Bone marrow (tissue), 2 donors: ENCODE data around the gene CABYR.

Experiments
- DNase-seq, 2 donors: peaks; one replicate each; lab custom pipeline; 2025; lab: John Stamatoyannopoulos, UW

The CABYR gene, protein sequence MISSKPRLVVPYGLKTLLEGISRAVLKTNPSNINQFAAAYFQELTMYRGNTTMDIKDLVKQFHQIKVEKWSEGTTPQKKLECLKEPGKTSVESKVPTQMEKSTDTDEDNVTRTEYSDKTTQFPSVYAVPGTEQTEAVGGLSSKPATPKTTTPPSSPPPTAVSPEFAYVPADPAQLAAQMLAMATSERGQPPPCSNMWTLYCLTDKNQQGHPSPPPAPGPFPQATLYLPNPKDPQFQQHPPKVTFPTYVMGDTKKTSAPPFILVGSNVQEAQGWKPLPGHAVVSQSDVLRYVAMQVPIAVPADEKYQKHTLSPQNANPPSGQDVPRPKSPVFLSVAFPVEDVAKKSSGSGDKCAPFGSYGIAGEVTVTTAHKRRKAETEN

DNA sequence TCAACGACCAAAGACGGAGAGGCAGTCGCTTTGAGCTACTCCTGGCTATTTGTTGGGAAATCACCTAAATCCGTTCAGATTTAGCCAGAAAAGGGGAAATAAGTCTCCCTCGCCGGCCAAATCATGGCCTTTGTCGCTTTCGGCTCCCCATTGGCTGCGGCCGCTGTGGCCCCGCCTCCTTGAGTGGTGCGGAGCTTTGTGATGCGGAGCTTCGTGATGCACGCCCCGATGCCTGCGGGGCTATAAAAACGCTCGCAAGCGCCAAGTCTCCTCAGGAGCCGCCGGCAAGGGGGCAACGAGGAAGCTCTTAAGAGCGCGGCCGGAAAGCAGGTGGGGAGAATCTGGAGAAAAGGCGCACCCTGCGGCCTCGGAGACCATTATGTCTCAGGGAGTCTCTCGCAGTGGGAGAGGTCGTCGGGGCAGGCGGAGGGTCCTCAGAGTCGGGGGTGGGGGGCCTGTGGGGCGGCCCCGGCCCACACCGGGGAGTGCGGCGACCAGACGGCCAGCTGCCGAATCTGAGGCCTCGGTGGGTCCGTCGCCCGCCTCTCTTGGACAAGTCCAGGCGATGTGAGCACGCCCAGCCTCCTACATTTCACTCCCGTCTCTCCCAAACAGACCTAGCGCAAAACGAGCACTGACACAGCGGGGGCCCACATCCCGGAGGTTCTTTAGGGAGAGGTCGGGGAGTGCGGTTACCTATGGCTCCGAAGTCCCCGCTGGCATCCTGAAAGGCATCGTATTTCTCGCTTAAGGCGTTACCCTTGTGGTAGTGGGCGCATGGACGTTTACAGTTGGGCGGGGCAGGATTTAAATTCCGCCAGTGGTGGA is at the start of gene CABYR:
Gene CABYR, plus strand, starts transcription at position 274 of the 828 bp plus-strand sequence. CDS start 4,053 bp downstream, outside the sequence.
- DNase-seq = peak; percentile 19 to 26

DNA sequence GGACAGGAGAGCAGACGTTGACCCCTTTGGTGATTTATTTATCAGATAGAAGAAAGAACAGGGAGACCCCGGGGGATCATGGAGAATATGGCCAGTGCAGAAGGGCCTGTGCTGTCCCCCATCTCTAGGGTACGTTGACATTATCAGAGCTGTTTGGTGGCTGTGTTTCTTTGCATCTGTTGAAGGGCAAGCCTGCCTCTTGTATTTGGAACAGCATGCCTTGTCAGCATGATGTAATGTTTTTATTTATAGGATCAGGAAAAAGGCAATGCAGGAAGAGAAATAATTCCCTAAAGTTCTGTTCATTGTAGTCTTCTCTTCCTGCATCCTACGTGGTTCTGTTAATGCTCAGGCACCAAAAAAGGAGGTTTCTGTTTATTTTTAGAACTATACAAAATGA is 49.8 kb upstream of the CABYR start:
- DNase-seq = no peak

DNA sequence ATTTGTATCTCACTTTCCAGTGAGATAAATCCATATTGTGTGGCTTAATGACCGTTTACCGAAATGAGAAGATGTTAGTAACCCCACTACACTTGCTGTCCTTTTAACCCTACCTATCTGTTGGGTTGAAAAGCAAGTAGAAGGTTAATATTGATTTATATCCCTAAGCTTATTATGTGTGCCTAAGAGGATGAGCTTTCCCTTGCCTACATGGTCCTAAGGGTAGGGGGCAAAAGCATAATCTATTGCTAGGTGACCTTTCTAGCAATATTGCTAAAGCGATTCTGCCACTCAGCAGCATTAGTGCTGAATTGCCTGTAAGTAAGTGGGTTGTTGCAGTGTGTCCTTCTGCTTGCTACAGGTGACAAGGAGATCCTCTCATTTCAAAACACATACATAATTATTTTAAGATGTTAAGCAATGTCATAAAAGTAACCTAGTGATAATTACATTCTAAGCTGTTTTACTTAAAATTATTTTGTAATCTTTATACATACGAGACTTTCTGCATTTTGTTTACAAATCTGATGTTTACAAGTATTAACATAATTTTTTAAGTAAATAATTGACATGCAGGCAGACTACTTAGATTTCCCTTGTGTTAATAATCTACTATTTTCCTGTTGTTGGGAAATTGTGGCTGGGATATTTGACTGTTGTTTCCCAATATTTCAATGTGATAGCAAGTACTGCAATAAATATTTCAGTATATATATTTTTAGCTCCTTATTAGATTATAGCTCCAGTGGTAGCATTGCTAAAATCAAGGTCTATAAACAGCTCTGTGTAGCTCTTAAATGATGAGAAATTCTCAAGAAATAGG is 49.1 kb upstream of the CABYR start:
- no peak for DNase-seq

DNA sequence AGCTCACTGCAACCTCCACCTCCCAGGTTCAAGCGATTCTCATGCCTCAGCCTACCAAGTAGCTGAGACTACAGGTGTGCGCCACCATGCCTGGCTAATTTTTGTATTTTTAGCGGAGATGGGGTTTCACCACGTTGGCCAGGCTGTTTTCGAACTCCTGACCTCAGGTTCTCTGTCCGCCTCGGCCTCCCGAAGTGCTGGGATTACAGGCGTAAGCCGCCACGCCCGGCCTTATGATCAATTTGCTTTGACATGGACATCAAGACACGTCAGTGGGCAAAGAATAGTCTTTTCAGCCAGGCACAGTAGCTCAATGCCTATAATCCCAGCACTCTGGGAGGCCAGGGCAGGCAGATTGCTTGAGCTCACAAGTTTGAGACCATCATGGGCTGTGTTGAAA is 48.0 kb upstream of the CABYR start:
- DNase-seq = no peak

DNA sequence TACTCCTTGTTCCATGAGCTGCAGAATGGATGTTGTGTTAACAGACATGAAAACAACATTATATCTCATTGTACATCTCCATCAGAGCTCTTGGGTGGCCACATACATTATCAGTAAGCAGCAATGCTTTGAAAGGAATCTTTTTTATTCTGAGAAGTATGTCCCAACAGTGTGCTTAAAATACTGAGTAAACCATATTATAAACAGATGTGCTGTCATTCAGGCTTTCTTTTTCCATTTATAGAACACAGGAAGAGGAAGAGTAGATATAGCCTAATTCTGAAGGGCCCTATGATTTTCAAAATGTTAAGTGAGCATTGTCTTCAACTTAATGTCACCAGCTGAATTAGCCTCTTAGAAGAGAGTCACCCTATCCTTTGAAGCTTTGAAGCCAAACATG is 44.3 kb upstream of the CABYR start:
- DNase-seq = peak in 1 of 2 donors; percentile 59

DNA sequence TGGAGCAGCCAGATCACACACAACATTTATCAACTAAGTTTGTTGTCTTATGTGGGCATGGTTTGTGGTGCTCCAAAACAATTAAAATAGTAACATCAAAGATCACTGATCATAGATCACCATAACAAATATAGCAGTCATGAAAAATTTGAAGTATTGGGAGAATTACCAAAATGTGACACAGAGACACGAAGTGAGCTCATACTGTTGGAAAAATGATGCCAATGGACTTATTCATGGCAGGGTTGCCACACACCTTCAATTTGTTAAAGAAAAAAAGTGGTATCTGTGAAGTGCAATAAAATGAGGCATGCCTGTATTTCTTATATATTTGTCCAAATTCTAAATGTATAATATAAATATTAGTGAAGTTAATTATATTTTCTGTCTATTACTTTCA is 42.9 kb upstream of the CABYR start:
- no peak for DNase-seq

DNA sequence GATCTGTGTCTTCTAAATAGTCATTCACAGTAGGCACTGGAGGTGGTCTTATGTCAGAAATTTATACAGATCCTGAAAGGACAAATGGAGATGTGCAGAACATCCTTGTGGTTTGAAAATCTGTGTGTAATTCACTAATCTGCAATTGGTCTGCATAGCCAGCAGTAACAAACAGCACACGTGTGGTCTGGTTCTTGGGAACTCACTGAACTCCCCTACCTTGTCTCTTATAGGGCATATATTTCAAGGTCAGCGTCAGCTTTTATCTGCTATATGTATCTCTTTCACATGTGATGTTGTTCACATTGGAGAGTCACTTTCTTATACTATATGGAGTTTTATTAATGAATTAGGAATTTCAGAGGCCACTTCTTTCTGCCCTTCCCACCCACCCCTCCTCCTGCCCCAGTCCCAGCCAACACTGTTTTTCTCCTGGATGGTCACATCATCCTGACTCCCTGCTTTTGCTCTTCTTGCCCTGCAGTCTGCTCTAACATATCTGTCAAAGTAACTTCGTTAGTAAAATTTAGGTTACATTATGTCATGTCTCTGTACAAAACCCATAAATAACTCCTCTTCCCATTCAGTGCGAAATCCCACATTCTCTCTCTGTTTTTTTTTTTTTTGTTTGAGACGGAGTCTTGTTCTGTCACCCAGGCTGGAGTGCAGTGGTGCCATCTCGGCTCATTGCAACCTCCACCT is 35.4 kb upstream of the CABYR start:
- no peak for DNase-seq

DNA sequence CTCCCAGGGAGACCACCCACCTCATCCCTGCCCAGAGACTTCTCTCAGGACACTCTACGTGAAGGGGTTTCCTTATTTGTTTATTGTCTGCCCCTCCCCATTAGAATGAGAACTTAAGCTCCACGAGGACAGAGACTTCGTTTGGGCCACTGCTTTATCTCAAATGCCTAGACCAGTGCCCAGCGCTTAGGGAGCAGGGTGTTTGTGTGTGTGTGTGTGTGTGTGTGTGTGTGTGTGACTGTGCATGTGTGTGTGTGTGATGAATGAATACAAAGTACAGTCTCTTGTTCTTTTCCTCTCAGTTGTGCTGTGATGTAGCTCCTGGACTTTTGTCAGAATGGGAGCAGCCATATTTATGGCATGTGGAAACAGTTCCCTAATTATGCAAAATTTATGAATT is 34.4 kb upstream of the CABYR start:
- no peak for DNase-seq

DNA sequence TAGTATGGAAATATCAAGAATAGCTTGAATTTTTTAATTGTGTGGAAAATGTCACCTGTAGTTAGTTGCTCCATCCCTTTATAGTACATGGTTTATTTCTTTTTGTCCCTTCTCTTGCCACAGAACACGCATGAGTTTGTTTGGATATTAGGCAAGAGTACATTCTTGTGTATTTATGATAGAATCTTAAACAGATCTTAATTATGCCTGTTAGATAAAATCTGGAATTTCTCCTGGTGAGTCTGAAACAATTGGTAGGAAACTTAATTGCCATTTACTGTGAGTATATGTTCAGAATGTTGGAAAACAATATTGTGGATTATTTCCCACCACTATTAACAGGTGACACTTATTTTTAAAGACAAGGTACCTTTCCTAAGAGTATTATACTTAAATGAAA is 30.2 kb upstream of the CABYR start:
- no peak for DNase-seq

DNA sequence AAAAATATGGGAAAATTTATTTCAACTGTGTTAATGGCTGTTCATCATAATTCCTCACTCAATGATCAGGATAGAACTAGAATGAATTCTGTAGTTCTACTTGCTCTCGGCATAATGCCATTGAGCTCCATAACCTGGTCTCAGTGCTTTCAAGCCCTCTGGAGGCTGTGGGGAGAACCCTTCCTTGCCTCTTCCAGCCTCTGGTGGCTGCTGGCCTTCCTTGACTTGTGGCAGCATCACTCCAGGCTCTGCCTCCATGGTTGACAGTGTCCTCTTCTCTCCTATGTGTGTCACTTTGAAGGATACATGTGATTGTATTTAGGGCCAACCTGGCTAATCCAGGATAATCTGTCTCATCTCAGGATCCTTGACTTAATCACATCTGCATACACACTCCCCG is 26.9 kb upstream of the CABYR start:
- no peak for DNase-seq

DNA sequence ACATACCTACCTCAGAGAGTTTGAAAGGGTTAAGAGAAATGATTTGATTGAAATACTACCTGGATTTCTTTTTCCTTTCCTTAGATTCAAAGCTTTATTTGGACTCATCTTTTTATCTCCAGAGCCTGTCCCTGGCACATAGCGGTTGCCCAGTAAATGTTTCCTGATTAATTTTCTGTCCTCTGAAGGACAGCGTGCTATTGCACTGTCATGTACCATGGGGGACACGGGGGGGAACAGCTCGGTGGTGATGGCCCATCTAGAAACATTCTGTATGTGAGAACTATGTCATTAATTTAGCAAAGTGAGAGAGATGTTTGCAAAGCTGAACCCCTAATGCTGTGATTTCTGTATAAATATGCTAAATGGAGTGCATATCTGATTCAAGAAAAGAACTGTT is 26.4 kb upstream of the CABYR start:
- no peak for DNase-seq

DNA sequence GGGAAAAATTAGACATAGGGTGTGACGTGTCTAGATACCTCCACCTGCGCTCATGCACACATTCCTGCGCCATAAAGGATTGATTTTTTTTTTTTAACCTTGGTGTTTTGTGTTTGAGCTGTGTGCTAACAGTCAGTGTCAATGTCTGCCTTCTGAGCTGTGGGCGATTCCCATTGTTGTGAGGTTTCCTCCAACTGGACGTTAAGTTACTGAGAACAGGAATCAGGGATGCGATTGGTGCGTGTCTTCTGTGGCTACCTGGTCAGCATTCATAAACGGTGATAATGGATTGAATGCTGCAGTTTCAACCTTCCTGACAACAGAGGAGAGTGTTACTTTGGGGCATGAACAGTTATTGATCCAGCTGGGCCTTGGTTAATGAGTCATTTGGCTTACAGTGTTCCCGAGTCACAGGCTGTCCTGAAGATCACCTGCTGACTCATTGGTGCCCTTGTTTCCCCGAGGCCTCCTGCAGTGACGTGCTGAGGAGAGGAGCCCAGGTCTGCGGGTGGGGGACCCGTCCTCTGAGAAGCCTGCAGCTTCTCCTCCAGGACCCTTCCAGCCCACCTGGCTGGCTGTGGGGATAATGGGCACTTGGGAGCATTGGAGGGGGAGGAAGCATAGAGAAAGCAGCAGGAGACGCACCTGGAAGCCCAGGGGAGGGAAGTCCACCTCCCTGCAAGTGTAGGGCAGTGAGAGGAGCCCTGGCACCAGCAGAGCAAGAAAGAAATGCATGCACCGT is 25.8 kb upstream of the CABYR start:
- DNase-seq = no peak

DNA sequence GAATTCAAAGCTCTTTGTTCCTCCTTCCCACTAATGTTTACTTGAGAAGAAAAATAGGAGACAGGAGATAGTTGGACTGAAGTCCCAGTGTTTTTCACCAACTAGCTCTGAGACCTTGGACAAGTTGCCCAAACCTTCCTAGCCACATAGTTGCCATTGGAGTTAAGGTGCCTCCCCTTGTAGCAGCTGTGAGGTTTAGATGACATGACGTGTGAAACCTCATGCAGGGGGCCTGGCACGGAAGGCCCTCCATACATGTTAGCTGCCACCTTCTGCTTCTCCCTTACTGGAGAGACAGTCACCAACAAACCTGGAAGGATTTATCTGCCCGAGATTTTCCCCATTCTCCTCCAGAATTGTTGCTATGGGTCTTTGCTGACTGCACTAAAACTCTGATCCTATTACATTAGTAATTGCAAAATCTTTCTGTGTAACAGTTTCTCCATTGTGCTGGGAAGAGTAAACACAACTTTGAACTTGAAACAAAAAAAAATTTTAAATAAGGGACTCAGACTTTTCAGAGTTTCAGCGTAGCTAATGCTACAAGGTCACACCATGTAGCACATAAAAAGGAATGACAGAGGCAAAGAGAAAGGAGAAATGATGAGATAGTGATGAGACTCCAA is 23.8 kb upstream of the CABYR start:
- DNase-seq = no peak

DNA sequence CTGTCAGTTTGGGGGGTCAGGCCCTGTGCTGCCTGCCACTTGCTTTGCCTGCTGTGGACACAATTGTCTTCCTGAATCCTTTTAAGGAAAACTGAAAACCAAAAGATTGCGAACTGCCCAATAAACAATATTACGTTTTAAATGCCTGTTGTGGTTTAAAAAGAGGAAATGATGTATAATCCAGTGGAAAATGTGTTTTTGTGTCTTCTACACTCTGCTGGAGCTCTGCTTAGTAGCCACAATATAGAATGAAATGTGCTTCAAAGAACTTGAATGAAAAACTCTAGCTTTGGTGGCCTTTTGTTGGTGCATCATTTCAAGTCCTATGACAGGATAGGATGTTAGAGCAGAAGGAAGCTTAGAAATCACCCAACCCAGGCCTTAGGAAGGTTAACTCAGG is 23.2 kb upstream of the CABYR start:
- peak in 1 of 2 donors; percentile 10 for DNase-seq

DNA sequence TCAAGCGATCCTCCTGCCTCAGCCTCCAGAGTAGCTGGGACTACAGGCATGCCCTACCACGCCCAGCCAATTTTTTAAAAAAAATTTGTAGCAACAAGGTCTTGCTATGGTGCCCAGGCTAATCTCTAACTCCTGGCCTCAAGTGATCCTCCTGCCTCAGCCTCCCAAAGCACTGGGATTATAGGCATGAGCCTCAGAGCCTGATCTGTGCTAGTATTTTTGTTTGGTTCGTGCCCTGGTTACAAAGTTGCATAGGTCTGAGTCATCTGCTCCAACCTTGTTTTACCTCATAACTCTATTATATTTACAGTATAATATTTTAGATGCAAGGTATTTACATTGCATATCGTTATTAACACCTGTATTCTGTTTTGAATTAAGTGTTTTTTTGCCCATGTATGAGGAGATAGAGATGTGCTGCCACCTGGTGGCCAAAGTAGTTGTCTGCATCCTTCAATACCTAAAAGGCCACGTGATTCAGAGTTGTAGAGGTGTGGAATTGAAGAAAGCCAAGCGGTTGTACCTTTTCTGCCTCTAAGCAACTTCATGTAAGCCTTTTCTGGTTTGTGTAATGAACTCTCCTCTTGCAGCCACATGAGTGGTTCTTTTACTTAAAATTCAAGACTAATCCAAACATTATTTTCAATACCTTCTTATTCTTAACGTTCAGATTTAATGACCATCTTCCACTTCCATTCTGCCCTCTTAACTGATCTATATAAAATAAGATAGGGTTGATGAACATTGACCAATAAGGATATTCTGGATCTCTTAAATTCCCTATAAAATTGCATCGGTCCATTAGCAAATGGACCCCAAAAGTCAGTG is 19.9 kb upstream of the CABYR start:
- peak; percentile 14 to 51 for DNase-seq

DNA sequence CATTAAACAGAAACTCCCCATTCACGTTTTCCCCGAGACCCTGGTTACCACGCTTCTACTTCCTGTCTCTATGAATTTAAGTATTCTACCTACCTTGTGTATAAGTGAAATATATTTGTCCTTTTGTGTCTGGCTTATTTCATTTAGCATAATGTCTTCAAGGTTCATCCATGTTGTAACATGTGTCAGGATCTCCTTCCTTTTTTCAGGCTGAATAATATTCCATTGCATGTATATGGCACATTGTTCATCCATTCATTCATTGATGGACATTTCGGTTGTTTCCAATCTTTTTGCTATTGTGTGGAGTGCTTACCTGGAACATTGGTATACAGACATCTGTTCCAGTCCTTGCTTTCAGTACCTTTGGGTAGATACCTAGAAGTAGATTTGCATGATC is 18.2 kb upstream of the CABYR start:
- no peak for DNase-seq

DNA sequence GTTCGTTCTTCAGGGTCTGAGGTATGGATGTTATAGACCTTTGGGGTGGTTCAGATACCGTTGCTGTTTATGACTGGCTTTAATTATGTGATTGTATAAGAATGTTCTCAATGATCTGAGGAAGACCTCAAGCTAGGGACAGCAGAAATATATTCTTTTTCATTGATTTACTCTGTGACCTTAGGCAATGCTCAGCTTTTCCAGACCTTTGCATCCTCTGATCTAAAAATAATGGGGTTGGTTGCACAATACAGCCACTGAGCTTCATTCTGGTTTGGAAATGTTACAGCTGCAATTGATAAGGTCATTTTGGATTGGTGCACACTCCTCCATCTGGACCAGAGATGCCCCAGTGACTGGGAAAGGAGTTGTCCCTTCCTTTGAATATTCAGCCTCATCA is 17.2 kb upstream of the CABYR start:
- DNase-seq = no peak

DNA sequence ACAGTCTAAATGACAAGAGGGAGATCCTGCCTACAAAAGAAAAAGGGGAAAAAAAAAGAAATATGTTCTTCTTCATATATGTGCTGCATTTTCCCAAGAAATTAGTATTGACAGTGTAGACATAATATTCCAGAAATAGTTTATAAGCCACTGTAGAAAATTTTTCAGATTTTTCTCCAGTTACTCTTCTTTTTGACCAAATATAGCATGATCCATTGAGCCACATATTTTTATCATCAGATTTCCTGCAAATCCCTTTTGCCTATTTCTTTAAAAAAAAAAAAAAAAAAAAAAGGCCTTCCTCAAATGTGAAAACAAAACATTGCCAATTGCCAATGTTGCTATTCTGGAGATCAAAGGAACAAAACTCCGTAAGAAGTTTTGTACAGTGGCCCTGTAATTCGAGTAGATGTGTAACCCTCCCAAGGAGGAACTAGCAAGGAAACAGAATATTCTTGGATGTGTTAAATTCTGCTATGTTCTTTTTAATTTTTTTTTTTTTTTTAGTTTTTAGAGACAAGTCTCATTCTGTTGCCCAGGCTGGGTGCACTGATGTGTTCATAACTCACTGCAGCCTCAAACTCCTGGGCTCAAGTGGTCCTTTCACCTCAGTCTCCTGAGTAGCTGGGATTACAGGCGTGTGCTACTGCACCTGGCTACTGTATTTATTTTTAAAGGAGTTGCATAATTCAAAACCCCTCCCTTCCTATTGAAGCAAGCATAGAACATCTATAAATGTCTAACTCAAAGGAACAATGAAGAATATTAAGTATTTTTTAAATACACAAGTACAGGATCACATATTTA is 12.5 kb upstream of the CABYR start:
- DNase-seq = no peak

DNA sequence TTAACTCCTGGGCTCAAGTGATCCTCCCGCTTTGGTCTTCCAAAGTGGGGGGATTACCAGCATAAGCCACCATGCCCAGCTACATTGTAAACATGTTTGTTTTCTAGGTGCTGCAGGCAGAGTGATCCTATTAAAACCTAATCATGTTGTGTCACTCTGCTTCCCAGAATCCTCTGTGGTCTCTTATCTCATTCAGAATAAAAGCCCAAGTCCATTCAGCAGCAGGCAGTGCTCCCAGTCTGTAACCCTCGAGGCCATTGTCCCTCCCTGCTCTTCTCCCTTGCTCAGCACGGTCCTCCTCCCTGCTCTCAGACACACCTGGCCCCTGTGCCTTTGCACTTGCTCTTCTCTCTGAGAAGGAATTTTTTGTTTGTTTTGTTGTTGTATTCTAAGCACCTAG is 11.1 kb upstream of the CABYR start:
- DNase-seq = no peak
